Muscle layer of duodenum (tissue), 2 donors: ENCODE data around the gene KAZN.

ENCODE experiments used
- H3K27ac ChIP-seq: one replicate; pipeline ENCODE4 v1.7.0; 2013; ENCODE audit warnings: mild to moderate bottlenecking, low read length
- H3K27me3 ChIP-seq: one replicate; pipeline ENCODE4 v1.7.0; 2013; ENCODE audit warnings: low read depth, mild to moderate bottlenecking, control low read depth, low read length
- H3K36me3 ChIP-seq, 2 donors: one replicate each; pipeline ENCODE4 v1.7.0; 2013; ENCODE audit warnings: low read length in 2 of 2, control low read depth in 1 of 2, mild to moderate bottlenecking in 1 of 2; ENCODE audit not compliant: insufficient read depth in 2 of 2, control insufficient read depth in 1 of 2
- H3K4me1 ChIP-seq, 2 donors: one replicate each; pipeline ENCODE4 v1.7.0; 2013; ENCODE audit warnings: low read length in 2 of 2, mild to moderate bottlenecking in 2 of 2, control low read depth in 1 of 2, moderate library complexity in 1 of 2; ENCODE audit not compliant: insufficient read depth in 2 of 2, control insufficient read depth in 1 of 2
- H3K4me3 ChIP-seq, 2 donors: one replicate each; pipeline ENCODE4 v1.7.0; 2013; ENCODE audit warnings: low read length in 2 of 2, low read depth in 1 of 2, mild to moderate bottlenecking in 1 of 2
- H3K9me3 ChIP-seq, 2 donors: one replicate each; pipeline ENCODE4 v1.7.0; 2013; ENCODE audit warnings: low read length in 2 of 2, control low read depth in 1 of 2, mild to moderate bottlenecking in 1 of 2; ENCODE audit not compliant: control insufficient read depth in 1 of 2
- donor health status: healthy.

The KAZN gene

GRCh38 chr1:15153842-15154479, 555.5 kb downstream of the KAZN start:
- no peaks in the 10 kb centered on the region for H3K36me3 ChIP-seq
- peak overlapping the region; percentile 74 to 87 for H3K4me3 ChIP-seq
- no peaks in the 10 kb centered on the region for H3K27me3 ChIP-seq
- peaks cover 28 to 51% of the 10 kb centered on the region in 2 donors for H3K4me1 ChIP-seq
- no peaks in the 10 kb centered on the region for H3K9me3 ChIP-seq
- H3K27ac ChIP-seq: peak overlapping the region; percentile 75

GRCh38 chr1:15154480-15155036, 556.1 kb downstream of the KAZN start:
- no peaks in the 10 kb centered on the region for H3K36me3 ChIP-seq
- H3K4me1 ChIP-seq: peaks cover 28 to 56% of the 10 kb centered on the region in 2 donors
- no peaks in the 10 kb centered on the region for H3K9me3 ChIP-seq
- peak overlapping the region; percentile 74 to 87 for H3K4me3 ChIP-seq
- no peaks in the 10 kb centered on the region for H3K27me3 ChIP-seq
- H3K27ac ChIP-seq: peak overlapping the region; percentile 75

- Histone ChIP-seq H3K4me3 (peak overlapping the region; percentile 74 to 87), H3K36me3 (no peaks in the 10 kb centered on the region), H3K27ac (no peak overlapping the region), H3K4me1 (peaks cover 28 to 56% of the 10 kb centered on the region in 2 donors), H3K27me3 (no peaks in the 10 kb centered on the region), H3K9me3 (no peaks in the 10 kb centered on the region)
Measured at GRCh38 chr1:15155191-15155590, 556.7 kb downstream of the KAZN start.

- Histone ChIP-seq H3K36me3 (no peaks in the 10 kb centered on the region), H3K4me1 (peaks cover 28 to 63% of the 10 kb centered on the region in 2 donors), H3K9me3 (no peaks in the 10 kb centered on the region), H3K27me3 (no peaks in the 10 kb centered on the region), H3K4me3 (peak overlapping the region in 1 of 2 donors; percentile 40), H3K27ac (peak overlapping the region; percentile 72)
Measured at GRCh38 chr1:15155888-15156741, 557.6 kb downstream of the KAZN start.

- H3K27ac ChIP-seq: peak overlapping the region; percentile 72
Measured at GRCh38 chr1:15156807-15157380, 558.4 kb downstream of the KAZN start.

GRCh38 chr1:15157524-15158399, 559.3 kb downstream of the KAZN start:
- no peaks in the 10 kb centered on the region for H3K27me3 ChIP-seq
- H3K9me3 ChIP-seq: no peaks in the 10 kb centered on the region
- H3K4me3 ChIP-seq: no peak overlapping the region
- H3K36me3 ChIP-seq: no peaks in the 10 kb centered on the region
- peaks cover 28 to 51% of the 10 kb centered on the region in 2 donors for H3K4me1 ChIP-seq
- H3K27ac ChIP-seq: peak overlapping the region; percentile 72

More at GRCh38 chr1:15156807-15157380, 558.4 kb downstream of the KAZN start:
- H3K4me1 ChIP-seq: peaks cover 28 to 55% of the 10 kb centered on the region in 2 donors
- H3K36me3 ChIP-seq: no peaks in the 10 kb centered on the region
- no peak overlapping the region for H3K4me3 ChIP-seq
- no peaks in the 10 kb centered on the region for H3K27me3 ChIP-seq
- H3K9me3 ChIP-seq: no peaks in the 10 kb centered on the region

- peak overlapping the region in 1 of 2 donors; percentile 43 for H3K4me3 ChIP-seq
- peak overlapping the region; percentile 61 for H3K27ac ChIP-seq
- H3K36me3 ChIP-seq: no peaks in the 10 kb centered on the region
- H3K9me3 ChIP-seq: no peaks in the 10 kb centered on the region
- H3K27me3 ChIP-seq: no peaks in the 10 kb centered on the region
- H3K4me1 ChIP-seq: peaks cover 31 to 51% of the 10 kb centered on the region in 2 donors
Measured at GRCh38 chr1:15158506-15159165, 560.2 kb downstream of the KAZN start.

- Histone ChIP-seq H3K27me3 (no peaks in the 10 kb centered on the region), H3K4me3 (peak overlapping the region in 1 of 2 donors; percentile 43), H3K27ac (peak overlapping the region; percentile 61), H3K9me3 (no peaks in the 10 kb centered on the region), H3K4me1 (peaks cover 31 to 48% of the 10 kb centered on the region in 2 donors), H3K36me3 (no peaks in the 10 kb centered on the region)
Measured at GRCh38 chr1:15159166-15159555, 560.7 kb downstream of the KAZN start.

GRCh38 chr1:15160626-15161025, 562.1 kb downstream of the KAZN start:
- Histone ChIP-seq H3K4me1 (peaks cover 28 to 34% of the 10 kb centered on the region in 2 donors), H3K4me3 (no peak overlapping the region), H3K9me3 (no peaks in the 10 kb centered on the region), H3K27me3 (no peaks in the 10 kb centered on the region), H3K36me3 (no peaks in the 10 kb centered on the region), H3K27ac (no peak overlapping the region)

- Histone ChIP-seq H3K9me3 (no peaks in the 10 kb centered on the region), H3K27me3 (no peaks in the 10 kb centered on the region), H3K36me3 (no peaks in the 10 kb centered on the region), H3K4me3 (no peak overlapping the region), H3K4me1 (peaks cover 8 to 22% of the 10 kb centered on the region in 2 donors), H3K27ac (no peak overlapping the region)
Measured at GRCh38 chr1:15167386-15167785, 568.9 kb downstream of the KAZN start.
